GM12878 (cell line): Measurements from ENCODE around the gene GABRR3. TPM values are rescaled to one million over a fixed set of nuclear protein-coding genes. Genes with fewer than 3 reads are reported as not detected.

Source experiments
- ATAC-seq: fragments of 200-7000 bp; cut with Tn5 transposase; 3 replicates; pipeline ENCODE4 v1.9.1; 2020; ENCODE audit warnings: mild to moderate bottlenecking, moderate library complexity
- BruUV-seq: library from RNA; stranded (reverse); fragments of 400-500 nt; replicated peaks from 2 replicates; lab custom pipeline; 2021; lab: Mats Ljungman, UMichigan
- CTCF ChIA-PET: fragments of 300-600 bp; sonication (Branson Sonifier 250); formaldehyde crosslinking; extraction: SDS; loops from one replicate; lab custom pipeline; 2021; ENCODE audit warnings: inconsistent platforms; lab: Yijun Ruan, JAX
- POLR2A ChIA-PET: fragments of 350-600 bp; formaldehyde crosslinking; extraction: SDS; loops from one replicate; lab custom pipeline; 2021; ENCODE audit warnings: inconsistent platforms; lab: Charles Lee
- RAD21 ChIA-PET: fragments of 300-600 bp; sonication (Branson Sonifier 250); formaldehyde crosslinking; loops from one replicate; lab custom pipeline; 2023; ENCODE audit warnings: antibody characterized with exemption; ENCODE audit not compliant: unreplicated experiment; lab: Charles Lee
- SMC1A ChIA-PET: fragments of 300-600 bp; sonication (Branson Sonifier 250); formaldehyde crosslinking; loops from one replicate; lab custom pipeline; 2023; ENCODE audit not compliant: unreplicated experiment, uncharacterized antibody; lab: Charles Lee
- DNase-seq: peaks from one replicate; pipeline ENCODE4 v3.0.0-alpha.2; 2011; ENCODE audit warnings: low read depth, low spot score
- FAIRE-seq: peaks from 3 replicates; lab custom pipeline; 2011; peaks lifted over from hg19 to GRCh38; lab: Jason Lieb, UNC
- H2AFZ ChIP-seq: 2 replicates; pipeline ENCODE4 v1.6.0; 2011; ENCODE audit warnings: low read depth, low read length, control low read depth; ENCODE audit not compliant: control insufficient read depth
- H3K27ac ChIP-seq: 2 replicates; pipeline ENCODE4 v1.5.1; 2011; ENCODE audit warnings: control low read depth; ENCODE audit not compliant: control insufficient read depth, insufficient read depth
- H3K27me3 ChIP-seq, 2 experiments: replicated peaks in 1 of 2; 2 replicates each; pipeline versions ENCODE4 v1.6.0 to v1.6.1; 2011; ENCODE audit warnings: low read length in 1 of 2; ENCODE audit not compliant: control insufficient read depth in 2 of 2, insufficient read depth in 2 of 2
- H3K36me3 ChIP-seq, 2 experiments: 2 replicates each; pipeline ENCODE4 v1.5.1; 2011; ENCODE audit warnings: low read length in 1 of 2; ENCODE audit not compliant: control insufficient read depth in 2 of 2, insufficient read depth in 2 of 2
- H3K4me1 ChIP-seq: 2 replicates; pipeline ENCODE4 v1.6.1; 2011; ENCODE audit warnings: mild to moderate bottlenecking, low read length, moderate library complexity, mixed read lengths; ENCODE audit not compliant: control insufficient read depth, insufficient read depth
- H3K4me2 ChIP-seq: 2 replicates; pipeline ENCODE4 v1.6.0; 2011; ENCODE audit warnings: control low read depth; ENCODE audit not compliant: control insufficient read depth, insufficient read depth
- H3K4me3 ChIP-seq: fragments of 200-600 bp; sonication (generic); 2 replicates; pipeline ENCODE4 v1.5.1; 2016
- H3K79me2 ChIP-seq: 2 replicates; pipeline ENCODE4 v1.6.0; 2011; ENCODE audit warnings: low read length; ENCODE audit not compliant: control insufficient read depth, insufficient read depth
- H3K9ac ChIP-seq: 2 replicates; pipeline ENCODE4 v1.8.0; 2011; ENCODE audit warnings: low read length, control low read depth, mixed read lengths; ENCODE audit not compliant: control insufficient read depth, insufficient read depth
- H3K9me3 ChIP-seq: replicated peaks from 3 replicates; pipeline ENCODE4 v1.5.1; 2011; ENCODE audit warnings: mild to moderate bottlenecking, low read length; ENCODE audit not compliant: control insufficient read depth, insufficient read depth
- H4K20me1 ChIP-seq: 2 replicates; pipeline ENCODE4 v1.6.0; 2011; ENCODE audit not compliant: control insufficient read depth, insufficient read depth
- CBFB ChIP-seq: IDR thresholded peaks from 2 replicates; pipeline ENCODE4 v1.6.1; 2016; ENCODE audit warnings: antibody characterized with exemption, low read depth
- E2F4 ChIP-seq: IDR thresholded peaks from 2 replicates; pipeline ENCODE4 v1.6.1; 2012; ENCODE audit warnings: low read depth, low read length, improper control_type of control experiment
- ESRRA ChIP-seq: IDR thresholded peaks from 2 replicates; pipeline ENCODE4 v1.6.1; 2012; ENCODE audit warnings: mild to moderate bottlenecking, low read length, improper control_type of control experiment
- EZH2 ChIP-seq: IDR thresholded peaks from 2 replicates; pipeline ENCODE4 v1.6.1; 2012; ENCODE audit warnings: low read depth, mild to moderate bottlenecking, control low read depth, inconsistent platforms, low read length, borderline replicate concordance; ENCODE audit not compliant: control insufficient read depth
- PAX8 ChIP-seq: fragments of 450-650 bp; IDR thresholded peaks from 2 replicates; pipeline ENCODE4 v1.6.1; 2017; ENCODE audit warnings: mild to moderate bottlenecking, moderate library complexity
- RBBP5 ChIP-seq: fragments of 200-600 bp; sonication (generic); conservative IDR thresholded peaks from 2 replicates; pipeline ENCODE4 v1.6.1; 2016
- REST ChIP-seq: IDR thresholded peaks from 2 replicates; pipeline ENCODE4 v1.6.1; 2012; ENCODE audit warnings: mild to moderate bottlenecking, low read depth, low read length
- RUNX3 ChIP-seq: IDR thresholded peaks from 2 replicates; pipeline ENCODE4 v1.6.1; 2012; ENCODE audit warnings: low read length, inconsistent platforms
- SMAD1 ChIP-seq: fragments of 450-650 bp; IDR thresholded peaks from 2 replicates; pipeline ENCODE4 v1.6.1; 2018; ENCODE audit warnings: mild to moderate bottlenecking, low read depth; ENCODE audit not compliant: partially characterized antibody
- SREBF2 ChIP-seq: IDR thresholded peaks from 2 replicates; pipeline ENCODE4 v1.6.1; 2012; ENCODE audit warnings: mild to moderate bottlenecking, low read length
- STAT1 ChIP-seq: fragments of 450-650 bp; conservative IDR thresholded peaks from 2 replicates; pipeline ENCODE4 v1.6.1; 2014; ENCODE audit warnings: antibody characterized with exemption, mild to moderate bottlenecking
- WRNIP1 ChIP-seq: IDR thresholded peaks from 2 replicates; pipeline ENCODE4 v1.6.1; 2011; ENCODE audit warnings: low read depth, low read length, improper control_type of control experiment, borderline replicate concordance
- YY1 ChIP-seq: IDR thresholded peaks from 2 replicates; pipeline ENCODE4 v1.6.1; 2011; ENCODE audit warnings: low read depth, mild to moderate bottlenecking, low read length
- WGBS: methylation state at CpG from one replicate; pipeline ENCODE4 v1.1.6; 2016; ENCODE audit warnings: low lambda C conversion rate; ENCODE audit not compliant: insufficient replicate concordance, insufficient coverage; ENCODE audit errors: missing lambda C conversion rate; 5-methylcytosine and 5-hydroxymethylcytosine counted together
- in situ Hi-C: fragments of 300-500 bp; cut with MboI; formaldehyde crosslinking; loops from 9 replicates; pipeline ENCODE4 v1.14.3; 2018; ENCODE audit warnings: mixed read lengths
- intact Hi-C: fragments of 100-400 bp; cut with micrococcal nuclease; formaldehyde crosslinking; loops from one replicate; pipeline ENCODE4 v1.14.2; 2022; ENCODE audit not compliant: unreplicated experiment
- polyA plus RNA-seq, 11 experiments: library from polyadenylated mRNA; depleted of rRNA in 4 of 11; unstranded in 6 of 11; stranded (reverse) in 5 of 11; fragments of >200 nt; fragmentation: Nextera tagmentation in 4 of 11; fragmentation: Illumina TruSeq in 1 of 11; extraction: Ambion mirVana in 4 of 11; extraction: Trizol in 1 of 11; gene quantifications; 1 replicate in 1 of 11; 2 replicates in 10 of 11; pipeline versions ENCODE4 v1.2.1 to v1.2.3, GENCODE V29; 2011 to 2016; ENCODE audit warnings: inconsistent platforms in 2 of 11, missing spikeins in 2 of 11, low read depth in 1 of 11
- total RNA-seq, 4 experiments: library from RNA; depleted of rRNA in 3 of 4; stranded (reverse); fragments of >200 nt in 3 of 4; fragmentation: Illumina TruSeq in 1 of 4; extraction: Trizol in 1 of 4; gene quantifications; 2 replicates each; pipeline versions ENCODE4 v1.2.1 to v1.2.3, GENCODE V29; 2013 to 2021
- TF ChIP-seq, protein P1 (sequence below): fragments of 450-650 bp; conservative IDR thresholded peaks from 2 replicates; pipeline ENCODE4 v1.6.1; 2017; ENCODE audit warnings: mild to moderate bottlenecking, moderate library complexity
- TF ChIP-seq, protein P2 (sequence below): fragments of 450-650 bp; IDR thresholded peaks from 2 replicates; pipeline ENCODE4 v1.6.1; 2017; ENCODE audit warnings: mild to moderate bottlenecking

GABRR3 gene
- total and polyA plus RNA-seq, 10 of the 15 experiments (the other 5 are each of a cell fraction or from before 2014, with no cell fraction given): not detected

DNA sequence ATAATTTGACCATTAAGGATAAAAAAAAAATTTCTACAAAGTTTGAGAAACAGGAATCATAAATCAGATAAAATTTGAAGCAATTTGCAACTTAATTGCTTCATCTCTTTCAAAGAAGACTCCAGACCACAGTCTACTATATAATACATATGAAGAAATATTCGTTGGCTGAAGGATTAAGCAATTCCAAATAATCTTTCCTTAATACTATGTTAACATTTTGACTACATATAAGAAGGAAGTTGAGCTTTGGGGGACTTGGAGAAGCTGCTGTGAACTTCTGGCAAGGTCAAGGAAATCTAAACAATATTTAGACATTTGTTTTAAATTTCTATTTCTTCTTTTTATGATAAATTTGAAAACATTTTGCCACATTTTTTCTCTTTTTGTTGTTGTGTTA is 13.5 kb upstream of the GABRR3 start:
- in situ Hi-C loops: no loop called here
- ChIA-PET SMC1A (interaction anchor here (0.8 to 1.2 kb wide), 3 partner anchors 9 to 16 kb away, joined by 3 to 4 read pairs (median 3); no protein-coding TSS in a partner anchor), POLR2A (no interaction called here), CTCF (interaction anchor here (1.2 to 1.3 kb wide), 2 partner anchors 9 to 282 kb away, joined by 3 to 6 read pairs; no protein-coding TSS in a partner anchor), RAD21 (no interaction called here)
- DNase-seq (no peak), ATAC-seq (no peak), FAIRE-seq (no peak)
- TF ChIP-seq, protein P1, sequence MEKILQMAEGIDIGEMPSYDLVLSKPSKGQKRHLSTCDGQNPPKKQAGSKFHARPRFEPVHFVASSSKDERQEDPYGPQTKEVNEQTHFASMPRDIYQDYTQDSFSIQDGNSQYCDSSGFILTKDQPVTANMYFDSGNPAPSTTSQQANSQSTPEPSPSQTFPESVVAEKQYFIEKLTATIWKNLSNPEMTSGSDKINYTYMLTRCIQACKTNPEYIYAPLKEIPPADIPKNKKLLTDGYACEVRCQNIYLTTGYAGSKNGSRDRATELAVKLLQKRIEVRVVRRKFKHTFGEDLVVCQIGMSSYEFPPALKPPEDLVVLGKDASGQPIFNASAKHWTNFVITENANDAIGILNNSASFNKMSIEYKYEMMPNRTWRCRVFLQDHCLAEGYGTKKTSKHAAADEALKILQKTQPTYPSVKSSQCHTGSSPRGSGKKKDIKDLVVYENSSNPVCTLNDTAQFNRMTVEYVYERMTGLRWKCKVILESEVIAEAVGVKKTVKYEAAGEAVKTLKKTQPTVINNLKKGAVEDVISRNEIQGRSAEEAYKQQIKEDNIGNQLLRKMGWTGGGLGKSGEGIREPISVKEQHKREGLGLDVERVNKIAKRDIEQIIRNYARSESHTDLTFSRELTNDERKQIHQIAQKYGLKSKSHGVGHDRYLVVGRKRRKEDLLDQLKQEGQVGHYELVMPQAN: no peak
- TF ChIP-seq E2F4 (no peak), PAX8 (no peak), RBBP5 (no peak), CBFB (no peak), ESRRA (no peak), WRNIP1 (no peak), SMAD1 (no peak), YY1 (no peak), EZH2 (no peak), REST (no peak), SREBF2 (no peak), STAT1 (no peak), RUNX3 (no peak)
- TF ChIP-seq, protein P2, sequence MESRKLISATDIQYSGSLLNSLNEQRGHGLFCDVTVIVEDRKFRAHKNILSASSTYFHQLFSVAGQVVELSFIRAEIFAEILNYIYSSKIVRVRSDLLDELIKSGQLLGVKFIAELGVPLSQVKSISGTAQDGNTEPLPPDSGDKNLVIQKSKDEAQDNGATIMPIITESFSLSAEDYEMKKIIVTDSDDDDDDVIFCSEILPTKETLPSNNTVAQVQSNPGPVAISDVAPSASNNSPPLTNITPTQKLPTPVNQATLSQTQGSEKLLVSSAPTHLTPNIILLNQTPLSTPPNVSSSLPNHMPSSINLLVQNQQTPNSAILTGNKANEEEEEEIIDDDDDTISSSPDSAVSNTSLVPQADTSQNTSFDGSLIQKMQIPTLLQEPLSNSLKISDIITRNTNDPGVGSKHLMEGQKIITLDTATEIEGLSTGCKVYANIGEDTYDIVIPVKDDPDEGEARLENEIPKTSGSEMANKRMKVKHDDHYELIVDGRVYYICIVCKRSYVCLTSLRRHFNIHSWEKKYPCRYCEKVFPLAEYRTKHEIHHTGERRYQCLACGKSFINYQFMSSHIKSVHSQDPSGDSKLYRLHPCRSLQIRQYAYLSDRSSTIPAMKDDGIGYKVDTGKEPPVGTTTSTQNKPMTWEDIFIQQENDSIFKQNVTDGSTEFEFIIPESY: no peak
- Histone ChIP-seq H3K4me1 (no peaks in the 10 kb centered on the region), H3K36me3 (no peaks in the 10 kb centered on the region), H3K4me3 (no peak overlapping the region), H3K27me3 (no peaks in the 10 kb centered on the region), H4K20me1 (no peaks in the 10 kb centered on the region), H3K9me3 (no peaks in the 10 kb centered on the region), H3K9ac (no peak overlapping the region), H3K4me2 (no peak overlapping the region), H3K79me2 (no peaks in the 10 kb centered on the region), H3K27ac (no peak overlapping the region), H2AFZ (no peak overlapping the region)
- no TSS peak for BruUV-seq
- intact Hi-C loops: no loop called here
- 3% methylated on average over 1 of the region's 1 CpG for WGBS
